Keratinocyte (primary cell): Measurements from ENCODE around the gene CCT6A. TPM values are rescaled to one million over a fixed set of nuclear protein-coding genes. Genes with fewer than 3 reads are reported as not detected.

Experiments
- DNase-seq: peaks from one replicate; pipeline ENCODE4 v3.0.0-alpha.2; 2011; ENCODE audit warnings: low read depth, missing footprints, low spot score
- FAIRE-seq: peaks from 2 replicates; lab custom pipeline; 2011; peaks lifted over from hg19 to GRCh38; lab: Jason Lieb, UNC
- H2AFZ ChIP-seq: 2 replicates; pipeline ENCODE4 v1.6.0; 2012; ENCODE audit warnings: low read length, control low read depth, inconsistent platforms; ENCODE audit not compliant: control insufficient read depth
- H3K27ac ChIP-seq: 2 replicates; pipeline ENCODE4 v1.5.1; 2011; ENCODE audit warnings: low read length; ENCODE audit not compliant: control insufficient read depth, insufficient read depth
- H3K27me3 ChIP-seq: 3 replicates; pipeline ENCODE4 v1.6.0; 2011; ENCODE audit warnings: low read length; ENCODE audit not compliant: control insufficient read depth, insufficient read depth; ENCODE audit errors: extremely low read depth
- H3K36me3 ChIP-seq, 2 experiments: 2 replicates in 1 of 2; 3 replicates in 1 of 2; pipeline ENCODE4 v1.5.1; 2011; ENCODE audit warnings: low read length in 2 of 2, mild to moderate bottlenecking in 1 of 2; ENCODE audit not compliant: control insufficient read depth in 2 of 2, insufficient read depth in 2 of 2; ENCODE audit errors: extremely low read depth in 1 of 2
- H3K4me1 ChIP-seq: 3 replicates; pipeline ENCODE4 v1.5.1; 2011; ENCODE audit warnings: low read length; ENCODE audit not compliant: control insufficient read depth, insufficient read depth; ENCODE audit errors: extremely low read depth
- H3K4me2 ChIP-seq: 3 replicates; pipeline ENCODE4 v1.6.0; 2011; ENCODE audit warnings: low read depth, low read length; ENCODE audit not compliant: control insufficient read depth, insufficient read depth; ENCODE audit errors: extremely low read depth
- H3K4me3 ChIP-seq, 3 experiments: fragments of 200-600 bp in 1 of 3; sonication (generic) in 1 of 3; 2 replicates in 2 of 3; 3 replicates in 1 of 3; pipeline ENCODE4 v1.5.1; 2011 to 2016; ENCODE audit warnings: low read length in 3 of 3, mild to moderate bottlenecking in 3 of 3, control low read depth in 2 of 3, inconsistent platforms in 1 of 3, low read depth in 1 of 3, mixed read lengths in 1 of 3, mixed run types in 1 of 3, moderate library complexity in 1 of 3; ENCODE audit not compliant: control insufficient read depth in 2 of 3, insufficient read depth in 2 of 3; ENCODE audit errors: extremely low read depth in 1 of 3
- H3K79me2 ChIP-seq: 2 replicates; pipeline ENCODE4 v1.6.0; 2012; ENCODE audit warnings: low read length; ENCODE audit not compliant: control insufficient read depth, insufficient read depth
- H3K9ac ChIP-seq: 3 replicates; pipeline ENCODE4 v1.6.0; 2011; ENCODE audit warnings: low read length; ENCODE audit not compliant: control insufficient read depth, insufficient read depth; ENCODE audit errors: extremely low read depth
- H3K9me1 ChIP-seq: 3 replicates; pipeline ENCODE4 v1.6.0; 2011; ENCODE audit warnings: low read length; ENCODE audit not compliant: control insufficient read depth, insufficient read depth; ENCODE audit errors: extremely low read depth
- H3K9me3 ChIP-seq: 2 replicates; pipeline ENCODE4 v1.5.1; 2012; ENCODE audit warnings: low read depth, low read length; ENCODE audit not compliant: control insufficient read depth
- H4K20me1 ChIP-seq: 3 replicates; pipeline ENCODE4 v1.6.0; 2011; ENCODE audit warnings: low read length; ENCODE audit not compliant: control insufficient read depth, insufficient read depth; ENCODE audit errors: extremely low read depth
- CTCF ChIP-seq, 3 experiments: IDR thresholded peaks in 1 of 3; conservative IDR thresholded peaks in 1 of 3; optimal IDR thresholded peaks in 1 of 3; 2 replicates in 2 of 3; 3 replicates in 1 of 3; pipeline versions ENCODE3 to v1.5.1; 2011; ENCODE audit warnings: low read length in 3 of 3, mild to moderate bottlenecking in 3 of 3, moderate library complexity in 2 of 3, control low read depth in 1 of 3, inconsistent platforms in 1 of 3; ENCODE audit not compliant: insufficient read depth in 2 of 3; ENCODE audit errors: extremely low read depth in 1 of 3
- EZH2 ChIP-seq: IDR thresholded peaks from one replicate; pipeline ENCODE4 v1.6.1; 2012; ENCODE audit warnings: inconsistent platforms, mild to moderate bottlenecking, low read length, moderate library complexity
- dilution Hi-C: fragments of 300-500 bp; cut with MboI; formaldehyde crosslinking; loops from one replicate; pipeline ENCODE4 v1.7.0; 2020; ENCODE audit warnings: low sequenced_read_pairs; ENCODE audit not compliant: extremely low pct_ligation_motif_present
- polyA plus RNA-seq, 5 experiments: library from polyadenylated mRNA; depleted of rRNA in 3 of 5; stranded (reverse) in 3 of 5; stranded (forward) in 1 of 5; unstranded in 1 of 5; fragments of >200 nt; gene quantifications; 1 replicate in 1 of 5; 2 replicates in 3 of 5; 3 replicates in 1 of 5; pipeline versions ENCODE4 v1.2.1 to v1.2.3, GENCODE V29; 2011 to 2012; ENCODE audit warnings: missing spikeins in 2 of 5, low read depth in 1 of 5, low replicate concordance in 1 of 5

The CCT6A gene
- polyA plus RNA-seq, 1 donor (not counting 4 experiments of a cell fraction or from before 2014, with no cell fraction given) = 403 TPM

GRCh38 chr7:56053379-56053778 lies 1.8 kb downstream of the CCT6A start:
- DNase-seq (no peak), FAIRE-seq (no peak)
- Histone ChIP-seq H3K4me1 (peaks cover 27% of the 10 kb centered on the region), H3K36me3 (peaks cover 16 to 18% of the 10 kb centered on the region in 2 experiments), H3K27ac (peak overlapping the region; percentile 84), H3K9me3 (no peaks in the 10 kb centered on the region), H3K4me3 (peak overlapping the region in 2 of 3 experiments; percentile 43 to 77), H3K79me2 (peaks cover 81% of the 10 kb centered on the region), H3K4me2 (peak overlapping the region; percentile 92), H2AFZ (no peak overlapping the region), H3K9ac (peak overlapping the region; percentile 47), H4K20me1 (no peaks in the 10 kb centered on the region), H3K9me1 (no peaks in the 10 kb centered on the region), H3K27me3 (no peaks in the 10 kb centered on the region)
- TF ChIP-seq EZH2 (no peak), CTCF (optimal IDR thresholded peaks at IDR 0.05 in 1 of 3, IDR thresholded peaks at IDR 0.05 in 1 of 3, conservative IDR thresholded peaks at IDR 0.05 in 1 of 3; ENCODE audit: extremely low read depth in 1 of 3, insufficient read depth in 2 of 3, low read length in 3 of 3) (no peak)
- dilution Hi-C loops = no loop called here

GRCh38 chr7:56053993-56054392 lies 2.4 kb downstream of the CCT6A start:
- Histone ChIP-seq H3K4me1 (peaks cover 27% of the 10 kb centered on the region), H3K4me3 (no peak overlapping the region), H3K27me3 (no peaks in the 10 kb centered on the region), H3K79me2 (peaks cover 80% of the 10 kb centered on the region), H3K9ac (no peak overlapping the region), H3K27ac (no peak overlapping the region), H3K9me3 (no peaks in the 10 kb centered on the region), H3K36me3 (peaks cover 18 to 19% of the 10 kb centered on the region in 2 experiments), H3K9me1 (no peaks in the 10 kb centered on the region), H3K4me2 (no peak overlapping the region), H2AFZ (no peak overlapping the region), H4K20me1 (no peaks in the 10 kb centered on the region)
- dilution Hi-C loops = no loop called here
- TF ChIP-seq CTCF (optimal IDR thresholded peaks at IDR 0.05 in 1 of 3, IDR thresholded peaks at IDR 0.05 in 1 of 3, conservative IDR thresholded peaks at IDR 0.05 in 1 of 3; ENCODE audit: extremely low read depth in 1 of 3, insufficient read depth in 2 of 3, low read length in 3 of 3) = no peak
- TF ChIP-seq EZH2 = no peak
- FAIRE-seq (no peak), DNase-seq (no peak)
